ENCODE results near the gene TMEM108.

- TF ChIP-seq IKZF2 (IDR thresholded peaks at IDR 0.05) (no peak), EZH2 (IDR thresholded peaks at IDR 0.05; ENCODE audit: borderline replicate concordance, control insufficient read depth, low read depth, low read length) (no peak), LARP7 (IDR thresholded peaks at IDR 0.05) (no peak), CHD4 (IDR thresholded peaks at IDR 0.05) (no peak)
Measured at GRCh38 chr3:133273346-133273745, 235.2 kb downstream of the TMEM108 start.

All from GM12878 (cell line).